ENCODE data around the gene RNF14.

RNF14 gene

GRCh38 chr5:142014911-142015584 lies 46.1 kb downstream of the RNF14 start:
- Histone ChIP-seq H3K9ac (no peak overlapping the region), H3K36me3 (ENCODE audit: control insufficient read depth, insufficient read depth, low read length) (no peaks in the 10 kb centered on the region), H2AFZ (no peak overlapping the region), H3K4me1 (peaks cover 16% of the 10 kb centered on the region), H3K27me3 (ENCODE audit: control insufficient read depth, insufficient read depth, low read length) (no peaks in the 10 kb centered on the region), H3K9me3 (ENCODE audit: control insufficient read depth, low read length) (no peaks in the 10 kb centered on the region), H3K79me2 (no peaks in the 10 kb centered on the region), H3K27ac (no peak overlapping the region), H3K4me2 (ENCODE audit: low read length) (no peak overlapping the region), H3K4me3 (ENCODE audit: low read depth, low read length) (no peak overlapping the region)
- TF ChIP-seq CTCF (IDR thresholded peaks at IDR 0.05) = peak; percentile 56

GRCh38 chr5:142015781-142016533 lies 47.1 kb downstream of the RNF14 start:
- TF ChIP-seq CTCF (IDR thresholded peaks at IDR 0.05) = no peak
- Histone ChIP-seq H3K79me2 (no peaks in the 10 kb centered on the region), H3K4me2 (ENCODE audit: low read length) (no peak overlapping the region), H3K36me3 (ENCODE audit: control insufficient read depth, insufficient read depth, low read length) (no peaks in the 10 kb centered on the region), H2AFZ (no peak overlapping the region), H3K4me1 (peaks cover 16% of the 10 kb centered on the region), H3K9ac (no peak overlapping the region), H3K4me3 (ENCODE audit: low read depth, low read length) (no peak overlapping the region), H3K27ac (peak overlapping the region; percentile 17), H3K9me3 (ENCODE audit: control insufficient read depth, low read length) (no peaks in the 10 kb centered on the region), H3K27me3 (ENCODE audit: control insufficient read depth, insufficient read depth, low read length) (no peaks in the 10 kb centered on the region)

- Histone ChIP-seq H3K27me3 (ENCODE audit: control insufficient read depth, insufficient read depth, low read length) (no peaks in the 10 kb centered on the region), H3K4me1 (peaks cover 16% of the 10 kb centered on the region), H2AFZ (no peak overlapping the region), H3K27ac (no peak overlapping the region), H3K79me2 (no peaks in the 10 kb centered on the region), H3K9ac (no peak overlapping the region), H3K4me3 (ENCODE audit: low read depth, low read length) (no peak overlapping the region), H3K36me3 (ENCODE audit: control insufficient read depth, insufficient read depth, low read length) (no peaks in the 10 kb centered on the region), H3K4me2 (ENCODE audit: low read length) (no peak overlapping the region), H3K9me3 (ENCODE audit: control insufficient read depth, low read length) (no peaks in the 10 kb centered on the region)
- TF ChIP-seq CTCF (IDR thresholded peaks at IDR 0.05) = no peak
Measured at GRCh38 chr5:142016556-142016955, 47.7 kb downstream of the RNF14 start.

- no peaks in the 10 kb centered on the region for H3K27me3 ChIP-seq (ENCODE audit: control insufficient read depth, insufficient read depth, low read length)
- no peak overlapping the region for H3K4me2 ChIP-seq (ENCODE audit: low read length)
- no peak overlapping the region for H3K27ac ChIP-seq
- no peaks in the 10 kb centered on the region for H3K36me3 ChIP-seq (ENCODE audit: control insufficient read depth, insufficient read depth, low read length)
- no peak overlapping the region for H2AFZ ChIP-seq
- peaks cover 10% of the 10 kb centered on the region for H3K4me1 ChIP-seq
- TF ChIP-seq CTCF (IDR thresholded peaks at IDR 0.05) = no peak
- no peaks in the 10 kb centered on the region for H3K9me3 ChIP-seq (ENCODE audit: control insufficient read depth, low read length)
- no peaks in the 10 kb centered on the region for H3K79me2 ChIP-seq
- H3K9ac ChIP-seq = no peak overlapping the region
- H3K4me3 ChIP-seq (ENCODE audit: low read depth, low read length) = no peak overlapping the region
Measured at GRCh38 chr5:142017832-142018427, 49.0 kb downstream of the RNF14 start.
